B cell (primary cell): ENCODE data around the gene SLC8A3.

Experiments used
- CTCF ChIP-seq: fragments of 200-600 bp; IDR thresholded peaks from one replicate; pipeline ENCODE4 v1.8.0; 2022; ENCODE audit warnings: antibody characterized with exemption, mild to moderate bottlenecking
- EZH2 ChIP-seq: IDR thresholded peaks from 2 replicates; pipeline ENCODE4 v1.6.1; 2012; ENCODE audit warnings: borderline replicate concordance, low read depth, mild to moderate bottlenecking, moderate library complexity, low read length; ENCODE audit not compliant: insufficient read depth, poor library complexity, severe bottlenecking

GRCh38 chr14:70108419-70108818 is 80.3 kb downstream of the SLC8A3 start:
- TF ChIP-seq CTCF (no peak), EZH2 (no peak)
